ENCODE data around the gene CPD.

- TF ChIP-seq CTCF (IDR thresholded peaks at IDR 0.05) = no peak
- TF ChIP-seq POLR2AphosphoS5 (IDR thresholded peaks at IDR 0.05) = no peak
- no peak for TF ChIP-seq POLR2A (IDR thresholded peaks at IDR 0.05)
- no peak for TF ChIP-seq EP300 (IDR thresholded peaks at IDR 0.05)
Observed at GRCh38 chr17:30483159-30483558, 104.4 kb downstream of the CPD start.
